Stimulated activated CD8-positive, alpha-beta memory T cell treated with anti-CD3 and anti-CD28 coated beads, Interleukin-7, amount 100 ng/mL, for 48 hours (primary cell): Measurements from ENCODE around the gene MAGI2.

Source experiments
- DNase-seq, 2 donors: peaks; one replicate each; pipeline ENCODE4 v3.0.0-alpha.2; 2020; ENCODE audit warnings: low read depth in 1 of 2; ENCODE audit errors: extremely low read depth in 1 of 2

Gene MAGI2

GRCh38 chr7:79453558-79454360, at the start of gene MAGI2:
MAGI2 (minus strand) TSS chr7:79453667; CDS start chr7:79453320, 347 bp downstream.
- no peak for DNase-seq

GRCh38 chr7:79502151-79502550, 48.7 kb upstream of the MAGI2 start:
- DNase-seq, result no peak

- DNase-seq, result no peak
Measured at GRCh38 chr7:79500759-79501158, 47.3 kb upstream of the MAGI2 start.

GRCh38 chr7:79497728-79498127, 44.3 kb upstream of the MAGI2 start:
- DNase-seq, result no peak

GRCh38 chr7:79495544-79496272, 42.2 kb upstream of the MAGI2 start:
- no peak for DNase-seq

- no peak for DNase-seq
Measured at GRCh38 chr7:79494046-79494445, 40.6 kb upstream of the MAGI2 start.

- DNase-seq, result no peak
Measured at GRCh38 chr7:79489371-79489770, 35.9 kb upstream of the MAGI2 start.

GRCh38 chr7:79478386-79478785, 24.9 kb upstream of the MAGI2 start:
- DNase-seq, result no peak

- DNase-seq, result no peak
Measured at GRCh38 chr7:79475455-79475854, 22.0 kb upstream of the MAGI2 start.

GRCh38 chr7:79471699-79472098, 18.2 kb upstream of the MAGI2 start:
- DNase-seq, result no peak

- no peak for DNase-seq
Measured at GRCh38 chr7:79471283-79471682, 17.8 kb upstream of the MAGI2 start.

- DNase-seq, result no peak
Measured at GRCh38 chr7:79465551-79465950, 12.1 kb upstream of the MAGI2 start.

GRCh38 chr7:79464051-79464450, 10.6 kb upstream of the MAGI2 start:
- no peak for DNase-seq

GRCh38 chr7:79462390-79462789, 8.9 kb upstream of the MAGI2 start:
- no peak for DNase-seq

GRCh38 chr7:79461660-79462059, 8.2 kb upstream of the MAGI2 start:
- no peak for DNase-seq

GRCh38 chr7:79459381-79459780, 5.9 kb upstream of the MAGI2 start:
- DNase-seq, result no peak

- no peak for DNase-seq
Measured at GRCh38 chr7:79458796-79459195, 5.3 kb upstream of the MAGI2 start.

GRCh38 chr7:79455173-79455790, 1.8 kb upstream of the MAGI2 start:
- no peak for DNase-seq

GRCh38 chr7:79454361-79454960, 994 bp upstream of the MAGI2 start:
- no peak for DNase-seq

- no peak for DNase-seq
Measured at GRCh38 chr7:79453266-79453557, 255 bp downstream of the MAGI2 start.

- no peak for DNase-seq
Measured at GRCh38 chr7:79452495-79453265, 787 bp downstream of the MAGI2 start.
